Body of pancreas (tissue), 4 donors: ENCODE measurements around the gene NEURL1. TPM values are rescaled to one million over a fixed set of nuclear protein-coding genes. Genes with fewer than 3 reads are reported as not detected.

Source experiments
- ATAC-seq: fragments of 150-250 bp; one replicate; pipeline ENCODE4 v1.9.1; 2016
- DNase-seq, 4 donors: peaks; one replicate each; pipeline ENCODE4 v3.0.0-alpha.2; 2019
- H3K27ac ChIP-seq, 4 donors: fragments of 200-600 bp; sonication (generic); 1 replicate in 3 of 4; 2 replicates in 1 of 4; pipeline versions ENCODE4 v1.5.1 to v1.6.1; 2016 to 2019; ENCODE audit warnings: mild to moderate bottlenecking in 1 of 4, mixed read lengths in 1 of 4, moderate library complexity in 1 of 4
- H3K27me3 ChIP-seq, 2 donors: fragments of 200-600 bp; sonication (generic); one replicate each; pipeline ENCODE4 v1.6.0; 2016; ENCODE audit warnings: mild to moderate bottlenecking in 1 of 2
- H3K36me3 ChIP-seq, 2 donors: fragments of 200-600 bp; sonication (generic); replicated peaks in 1 of 2; 2 replicates each; pipeline ENCODE4 v1.5.1; 2016; ENCODE audit warnings: low read depth in 2 of 2; ENCODE audit not compliant: insufficient read depth in 1 of 2
- H3K4me1 ChIP-seq: fragments of 200-600 bp; sonication (generic); one replicate; pipeline ENCODE4 v1.6.0; 2016
- H3K4me3 ChIP-seq, 2 donors: fragments of 200-600 bp; sonication (generic); 1 replicate in 1 of 2; 2 replicates in 1 of 2; pipeline ENCODE4 v1.5.1; 2016 to 2019
- H3K9me3 ChIP-seq, 3 donors: fragments of 200-600 bp; sonication (generic); 1 replicate in 2 of 3; 2 replicates in 1 of 3; pipeline ENCODE4 v1.5.1; 2016
- POLR2A ChIP-seq, 3 donors: fragments of 450-650 bp; IDR thresholded peaks; one replicate each; pipeline ENCODE4 v1.6.1; 2016; ENCODE audit warnings: antibody characterized with exemption in 3 of 3, mild to moderate bottlenecking in 2 of 3
- WGBS, 2 donors: methylation state at CpG; one replicate each; pipeline ENCODE4 v1.1.5; 2017; 5-methylcytosine and 5-hydroxymethylcytosine counted together
- intact Hi-C: fragments of 100-400 bp; cut with DNase I; formaldehyde crosslinking; loops from one replicate; pipeline ENCODE4 v1.15.1; 2023
- total RNA-seq, 2 donors: library from RNA; depleted of rRNA; stranded (reverse); fragments of >200 nt; gene quantifications; one replicate each; pipeline ENCODE4 v1.1.0, GENCODE V29; 2016
- TF ChIP-seq, protein P1 (sequence below), 7 experiments: fragments of 450-650 bp in 4 of 7; fragments of 200-600 bp in 3 of 7; sonication (generic) in 3 of 7; IDR thresholded peaks; one replicate each; pipeline ENCODE4 v1.5.1; 2016 to 2019; ENCODE audit warnings: antibody characterized with exemption in 7 of 7

NEURL1 gene
- total RNA-seq, 2 donors from 2014 or later: 25.1 to 25.7 TPM

DNA sequence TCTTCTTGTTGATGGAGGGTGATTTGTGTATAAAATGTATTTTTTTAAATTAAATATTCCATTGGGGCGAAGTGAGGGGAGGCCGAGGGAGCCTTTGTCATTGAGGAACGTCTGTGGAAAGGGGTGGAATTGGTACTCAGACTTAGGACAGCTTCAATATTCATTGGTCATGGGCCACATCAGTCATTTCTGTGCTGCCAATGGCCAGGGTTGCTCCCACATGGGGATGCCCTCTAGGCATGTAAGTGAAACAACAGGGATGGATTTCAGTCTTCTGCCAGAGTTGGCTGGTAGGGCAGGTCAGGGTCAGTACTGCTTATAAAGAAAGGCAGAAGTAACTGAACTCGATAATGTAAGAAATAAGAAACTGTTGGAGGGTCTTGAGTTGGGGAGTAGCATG lies 47.2 kb downstream of the NEURL1 start:
- TF ChIP-seq, protein P1, sequence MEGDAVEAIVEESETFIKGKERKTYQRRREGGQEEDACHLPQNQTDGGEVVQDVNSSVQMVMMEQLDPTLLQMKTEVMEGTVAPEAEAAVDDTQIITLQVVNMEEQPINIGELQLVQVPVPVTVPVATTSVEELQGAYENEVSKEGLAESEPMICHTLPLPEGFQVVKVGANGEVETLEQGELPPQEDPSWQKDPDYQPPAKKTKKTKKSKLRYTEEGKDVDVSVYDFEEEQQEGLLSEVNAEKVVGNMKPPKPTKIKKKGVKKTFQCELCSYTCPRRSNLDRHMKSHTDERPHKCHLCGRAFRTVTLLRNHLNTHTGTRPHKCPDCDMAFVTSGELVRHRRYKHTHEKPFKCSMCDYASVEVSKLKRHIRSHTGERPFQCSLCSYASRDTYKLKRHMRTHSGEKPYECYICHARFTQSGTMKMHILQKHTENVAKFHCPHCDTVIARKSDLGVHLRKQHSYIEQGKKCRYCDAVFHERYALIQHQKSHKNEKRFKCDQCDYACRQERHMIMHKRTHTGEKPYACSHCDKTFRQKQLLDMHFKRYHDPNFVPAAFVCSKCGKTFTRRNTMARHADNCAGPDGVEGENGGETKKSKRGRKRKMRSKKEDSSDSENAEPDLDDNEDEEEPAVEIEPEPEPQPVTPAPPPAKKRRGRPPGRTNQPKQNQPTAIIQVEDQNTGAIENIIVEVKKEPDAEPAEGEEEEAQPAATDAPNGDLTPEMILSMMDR (IDR thresholded peaks at IDR 0.05): no peak
- ATAC-seq (no peak), DNase-seq (no peak)
- WGBS, 2 donors: 67 to 80% methylated on average over 4 of the region's 4 CpGs
- Histone ChIP-seq H3K4me3 (no peak overlapping the region), H3K9me3 (no peaks in the 10 kb centered on the region), H3K36me3 (no peaks in the 10 kb centered on the region), H3K27me3 (no peaks in the 10 kb centered on the region), H3K4me1 (peaks cover 38% of the 10 kb centered on the region), H3K27ac (no peak overlapping the region)
- intact Hi-C loops: no loop called here

DNA sequence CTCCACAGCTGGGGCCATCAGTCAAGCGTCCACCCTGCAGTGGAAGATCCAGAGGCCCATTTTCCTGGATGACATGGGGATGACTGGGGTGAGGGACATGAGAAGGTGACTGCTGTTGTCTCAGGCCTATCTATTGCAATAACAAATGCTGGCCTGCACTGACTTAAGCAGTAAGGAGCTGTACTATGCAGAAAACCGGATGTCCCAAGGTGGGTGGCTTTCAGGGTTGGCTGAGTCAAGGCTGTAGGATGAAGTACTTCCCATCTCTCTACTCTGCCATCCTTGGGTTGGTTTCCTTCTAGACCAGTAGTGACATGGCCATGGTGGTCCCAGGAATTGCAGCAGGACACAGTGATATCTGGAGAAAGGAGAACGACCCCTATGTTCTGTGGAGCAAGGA lies 48.1 kb downstream of the NEURL1 start:
- TF ChIP-seq POLR2A (IDR thresholded peaks at IDR 0.05): no peak
- TF ChIP-seq, protein P1 (IDR thresholded peaks at IDR 0.05): no peak
- ATAC-seq (no peak), DNase-seq (no peak)
- 94 to 95% methylated on average over 3 of the region's 3 CpGs for WGBS, 2 donors
- H3K4me3 ChIP-seq: no peak overlapping the region
- no peaks in the 10 kb centered on the region for H3K36me3 ChIP-seq
- intact Hi-C loops: no loop called here
- H3K4me1 ChIP-seq: peaks cover 47% of the 10 kb centered on the region
- no peaks in the 10 kb centered on the region for H3K27me3 ChIP-seq
- H3K9me3 ChIP-seq: no peaks in the 10 kb centered on the region
- H3K27ac ChIP-seq: peak overlapping the region in 1 of 4 donors; percentile 45

DNA sequence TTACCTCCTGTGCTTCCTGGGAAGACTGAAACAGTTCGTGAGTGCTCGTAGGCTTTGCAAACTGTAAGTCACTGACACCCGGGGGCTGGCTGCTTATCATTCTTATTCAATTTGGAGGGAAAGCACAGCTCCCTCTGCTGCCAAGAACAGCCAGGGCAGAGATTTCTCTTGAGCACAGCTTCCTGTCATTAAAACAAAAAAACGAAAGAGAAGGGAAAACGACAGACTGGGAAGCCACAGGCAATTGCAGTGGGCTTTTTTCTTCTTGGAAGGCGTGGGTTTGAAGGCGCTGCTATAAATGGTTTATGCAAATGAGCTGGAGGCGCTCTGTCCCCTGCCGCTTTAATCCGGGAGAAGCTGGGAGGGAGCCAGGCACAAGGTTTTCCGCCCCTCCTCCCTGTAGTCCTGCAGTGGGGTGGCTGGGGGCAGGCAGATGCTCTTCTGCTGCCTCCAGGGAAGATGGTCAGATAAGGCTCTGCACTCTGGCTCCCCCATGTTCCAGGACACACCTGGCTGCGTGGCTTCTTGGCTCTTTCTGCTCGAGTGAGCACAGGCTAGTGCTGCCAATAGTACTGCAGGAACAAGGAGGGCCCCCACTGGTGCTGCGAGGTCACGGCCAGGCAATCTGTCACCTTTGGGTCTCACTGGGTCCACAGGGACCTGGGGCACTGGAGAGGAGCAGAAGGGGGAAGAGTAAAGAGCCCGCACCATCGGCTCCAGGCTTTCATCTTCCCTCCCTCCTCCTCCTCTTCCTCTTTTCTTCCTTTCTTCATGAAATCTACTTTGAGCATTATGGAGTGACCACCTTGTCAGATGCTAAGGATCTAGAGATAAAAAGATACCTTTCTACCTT lies 49.5 kb downstream of the NEURL1 start:
- H3K9me3 ChIP-seq: no peaks in the 10 kb centered on the region
- no peak overlapping the region for H3K4me3 ChIP-seq
- no peaks in the 10 kb centered on the region for H3K36me3 ChIP-seq
- DNase-seq: peak in 3 of 4 donors; percentile 54 to 63 (median 54)
- intact Hi-C loops: no loop called here
- no peak for TF ChIP-seq POLR2A (IDR thresholded peaks at IDR 0.05)
- TF ChIP-seq, protein P1 (IDR thresholded peaks at IDR 0.05): peak in 6 of 7 experiments; percentile 31 to 47 (median 44)
- H3K27me3 ChIP-seq: no peaks in the 10 kb centered on the region
- peak overlapping the region in 2 of 4 donors; percentile 45 to 52 for H3K27ac ChIP-seq
- H3K4me1 ChIP-seq: peaks cover 60% of the 10 kb centered on the region
- 7 to 11% methylated on average over 15 to 17 of the region's 17 CpGs for WGBS, 2 donors
- ATAC-seq: peak; percentile 24

DNA sequence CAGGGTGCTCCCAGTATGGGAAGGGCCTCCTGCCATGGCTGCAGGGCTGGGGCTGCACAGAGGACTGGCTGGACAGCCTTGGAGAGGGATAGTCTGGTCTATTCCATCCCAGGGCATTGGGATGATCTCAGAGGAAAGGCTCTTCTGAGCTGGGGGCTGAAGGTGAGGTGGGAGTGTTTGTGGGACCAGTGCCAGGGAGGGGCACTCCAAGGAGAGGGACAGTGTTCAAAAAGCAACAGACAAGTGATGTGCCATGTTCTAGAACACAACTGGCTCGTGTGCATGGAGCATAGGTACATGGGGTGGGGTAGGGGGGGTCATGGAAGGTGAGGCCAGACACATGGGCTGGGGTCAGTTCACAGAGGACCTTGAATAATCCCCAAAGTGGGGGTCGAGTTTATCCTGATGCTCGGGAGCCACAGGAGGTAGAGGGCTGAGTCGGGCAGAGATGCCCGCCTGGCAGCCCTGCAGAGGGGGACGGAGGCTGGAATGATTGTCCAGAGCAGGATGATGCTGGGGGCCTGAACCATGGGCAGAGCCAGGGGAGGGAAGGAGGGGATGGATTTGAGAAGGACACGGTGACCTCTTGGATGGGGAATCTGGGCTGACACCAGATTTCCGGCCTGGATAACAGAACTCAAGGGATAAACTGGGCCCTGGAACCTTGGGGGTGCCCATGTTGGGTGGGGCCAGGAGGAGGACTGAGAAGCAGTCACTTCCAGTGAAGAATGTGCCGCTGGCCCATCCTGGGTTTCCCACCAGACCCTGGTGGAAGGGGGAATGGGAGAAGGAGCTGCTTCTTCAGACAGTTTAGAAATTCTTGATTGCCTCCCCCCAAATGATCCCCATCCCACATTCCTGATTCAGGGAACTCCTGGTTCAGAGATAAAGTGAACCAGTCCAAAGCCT lies 50.4 kb downstream of the NEURL1 start:
- Histone ChIP-seq H3K36me3 (no peaks in the 10 kb centered on the region), H3K4me1 (peaks cover 69% of the 10 kb centered on the region), H3K27ac (peak overlapping the region in 3 of 4 donors; percentile 1 to 70 (median 69)), H3K4me3 (no peak overlapping the region), H3K9me3 (no peaks in the 10 kb centered on the region), H3K27me3 (no peaks in the 10 kb centered on the region)
- intact Hi-C loops: no loop called here
- 78 to 89% methylated on average over 9 of the region's 9 CpGs for WGBS, 2 donors
- TF ChIP-seq, protein P1 (IDR thresholded peaks at IDR 0.05): no peak
- TF ChIP-seq POLR2A (IDR thresholded peaks at IDR 0.05): no peak
- DNase-seq (no peak), ATAC-seq (no peak)
